Measurements from ENCODE around the gene MPHOSPH6. TPM values are rescaled to one million over a fixed set of nuclear protein-coding genes. Genes with fewer than 3 reads are reported as not detected.

The MPHOSPH6 gene
- total RNA-seq, 1 donor from 2014 or later, result 24.3 TPM

DNA sequence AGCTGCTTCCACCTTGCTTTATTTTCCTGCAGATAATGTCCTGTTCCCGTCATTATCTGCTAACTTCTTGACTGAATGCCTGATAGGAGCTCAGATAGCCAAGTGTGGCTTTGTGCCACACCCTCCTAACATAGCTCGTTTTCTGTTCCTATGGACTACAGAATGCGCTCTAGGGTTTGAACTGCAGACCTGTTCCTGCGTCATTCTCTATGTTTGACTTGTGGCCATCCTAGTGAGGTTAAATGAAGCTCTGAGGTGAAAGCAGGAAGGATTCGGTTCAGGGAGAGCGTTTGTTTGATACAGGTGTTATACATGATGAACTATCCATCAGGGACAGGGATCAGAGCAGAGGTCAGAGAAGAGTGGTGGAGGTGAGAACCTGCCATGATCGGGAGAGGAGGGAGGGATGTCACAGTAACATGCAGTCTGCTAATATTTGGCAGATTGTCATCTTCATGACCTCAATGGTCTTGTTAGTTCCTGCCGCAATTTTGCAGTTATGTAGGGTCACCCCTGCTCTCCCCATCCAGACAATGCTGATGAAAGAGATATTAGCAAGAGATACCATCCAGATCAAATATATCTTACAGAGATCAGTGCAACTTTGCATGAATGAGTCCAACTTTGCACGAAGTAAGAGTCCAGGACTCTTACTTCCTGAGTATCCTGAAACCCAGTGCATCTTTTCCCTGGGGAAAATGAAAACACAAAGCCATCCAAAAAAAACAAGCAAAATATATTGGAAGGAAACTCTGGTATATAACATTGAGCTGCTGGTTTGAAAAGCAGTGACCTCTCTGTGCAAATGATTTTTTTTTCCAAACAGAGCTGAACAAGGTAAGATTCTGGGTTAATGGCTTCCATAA is 32.8 kb downstream of the MPHOSPH6 start:
- Histone ChIP-seq H3K4me3 (no peak overlapping the region), H3K9me3 (no peaks in the 10 kb centered on the region), H3K27ac (no peak overlapping the region), H3K27me3 (ENCODE audit: low read depth) (no peaks in the 10 kb centered on the region), H3K4me1 (no peaks in the 10 kb centered on the region), H3K36me3 (no peaks in the 10 kb centered on the region)
- intact Hi-C loops (cut with DNase I), result no loop called here
- DNase-seq (no peak), ATAC-seq (no peak)
- TF ChIP-seq, protein P1, sequence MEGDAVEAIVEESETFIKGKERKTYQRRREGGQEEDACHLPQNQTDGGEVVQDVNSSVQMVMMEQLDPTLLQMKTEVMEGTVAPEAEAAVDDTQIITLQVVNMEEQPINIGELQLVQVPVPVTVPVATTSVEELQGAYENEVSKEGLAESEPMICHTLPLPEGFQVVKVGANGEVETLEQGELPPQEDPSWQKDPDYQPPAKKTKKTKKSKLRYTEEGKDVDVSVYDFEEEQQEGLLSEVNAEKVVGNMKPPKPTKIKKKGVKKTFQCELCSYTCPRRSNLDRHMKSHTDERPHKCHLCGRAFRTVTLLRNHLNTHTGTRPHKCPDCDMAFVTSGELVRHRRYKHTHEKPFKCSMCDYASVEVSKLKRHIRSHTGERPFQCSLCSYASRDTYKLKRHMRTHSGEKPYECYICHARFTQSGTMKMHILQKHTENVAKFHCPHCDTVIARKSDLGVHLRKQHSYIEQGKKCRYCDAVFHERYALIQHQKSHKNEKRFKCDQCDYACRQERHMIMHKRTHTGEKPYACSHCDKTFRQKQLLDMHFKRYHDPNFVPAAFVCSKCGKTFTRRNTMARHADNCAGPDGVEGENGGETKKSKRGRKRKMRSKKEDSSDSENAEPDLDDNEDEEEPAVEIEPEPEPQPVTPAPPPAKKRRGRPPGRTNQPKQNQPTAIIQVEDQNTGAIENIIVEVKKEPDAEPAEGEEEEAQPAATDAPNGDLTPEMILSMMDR (IDR thresholded peaks at IDR 0.05), result no peak

DNA sequence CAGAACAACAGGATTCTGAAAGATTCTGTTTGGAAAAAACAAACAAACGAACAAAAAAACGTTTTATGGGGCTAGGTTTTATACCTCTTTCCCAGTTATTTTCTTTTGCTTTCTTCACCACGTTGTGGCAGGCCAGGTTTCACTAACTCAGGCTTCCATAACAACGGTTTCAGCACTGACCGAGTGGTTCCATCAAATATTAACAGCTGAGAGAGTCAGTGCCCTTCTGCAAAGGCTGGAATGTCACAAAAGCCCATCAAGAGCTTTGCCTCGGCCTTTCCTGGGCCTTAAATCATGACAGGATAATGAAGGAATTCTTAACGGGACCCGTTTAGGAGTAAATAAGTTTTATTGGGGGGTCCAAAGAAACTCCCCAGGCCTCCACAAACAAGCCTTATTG is 34.2 kb downstream of the MPHOSPH6 start:
- no peak overlapping the region for H3K4me3 ChIP-seq
- no peak overlapping the region for H3K27ac ChIP-seq
- DNase-seq, result no peak
- H3K36me3 ChIP-seq, result no peaks in the 10 kb centered on the region
- H3K9me3 ChIP-seq, result no peaks in the 10 kb centered on the region
- intact Hi-C loops (cut with DNase I), result no loop called here
- H3K4me1 ChIP-seq, result no peaks in the 10 kb centered on the region
- TF ChIP-seq, protein P1 (IDR thresholded peaks at IDR 0.05), result no peak
- no peak for ATAC-seq
- no peaks in the 10 kb centered on the region for H3K27me3 ChIP-seq (ENCODE audit: low read depth)

DNA sequence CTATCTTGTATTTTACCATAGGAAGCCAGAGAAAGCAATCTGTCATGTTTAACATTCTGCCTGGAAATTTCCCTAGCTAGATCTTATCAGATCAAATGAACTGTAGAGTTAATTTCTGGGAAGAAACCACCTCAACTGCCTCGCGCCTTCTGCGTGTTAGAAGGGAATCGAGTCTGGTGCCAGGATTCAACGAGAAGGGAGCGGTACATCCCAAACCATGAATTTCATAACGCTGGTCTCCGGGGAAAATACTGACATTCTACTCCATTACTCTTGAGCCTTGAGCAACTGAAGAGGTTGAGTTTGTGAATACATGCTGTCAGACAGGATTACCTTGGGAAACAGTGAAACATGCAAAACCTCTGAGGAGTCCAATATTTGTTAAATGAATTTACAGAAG is 35.2 kb downstream of the MPHOSPH6 start:
- Histone ChIP-seq H3K36me3 (no peaks in the 10 kb centered on the region), H3K4me1 (no peaks in the 10 kb centered on the region), H3K27ac (no peak overlapping the region), H3K4me3 (no peak overlapping the region), H3K9me3 (no peaks in the 10 kb centered on the region), H3K27me3 (ENCODE audit: low read depth) (no peaks in the 10 kb centered on the region)
- no peak for DNase-seq
- intact Hi-C loops (cut with DNase I), result no loop called here
- ATAC-seq, result no peak
- TF ChIP-seq, protein P1 (IDR thresholded peaks at IDR 0.05), result no peak

DNA sequence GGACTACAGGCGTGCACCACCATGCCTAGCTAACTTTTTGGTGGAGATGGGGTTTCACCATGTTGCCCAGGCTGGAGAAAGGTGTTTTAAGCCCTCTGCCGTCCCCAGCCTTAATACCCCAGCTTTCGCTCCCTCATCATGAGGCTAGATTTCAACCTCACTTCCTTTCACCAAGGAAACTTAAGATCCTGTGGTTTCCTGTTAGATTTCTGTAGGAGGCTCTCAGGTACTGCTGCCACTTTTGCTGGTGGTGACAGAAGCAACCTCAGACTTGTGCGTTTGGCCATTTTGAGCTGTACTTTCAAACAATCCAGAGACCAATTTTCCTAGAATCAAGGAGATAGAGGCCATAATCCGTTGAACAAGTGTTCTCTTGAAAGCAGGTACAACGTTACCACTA is 36.2 kb downstream of the MPHOSPH6 start:
- no peaks in the 10 kb centered on the region for H3K36me3 ChIP-seq
- ATAC-seq, result no peak
- H3K9me3 ChIP-seq, result no peaks in the 10 kb centered on the region
- TF ChIP-seq, protein P1 (IDR thresholded peaks at IDR 0.05), result no peak
- no peak overlapping the region for H3K27ac ChIP-seq
- intact Hi-C loops (cut with DNase I), result no loop called here
- no peak for DNase-seq
- H3K4me1 ChIP-seq, result no peaks in the 10 kb centered on the region
- H3K27me3 ChIP-seq (ENCODE audit: low read depth), result no peaks in the 10 kb centered on the region
- H3K4me3 ChIP-seq, result no peak overlapping the region

DNA sequence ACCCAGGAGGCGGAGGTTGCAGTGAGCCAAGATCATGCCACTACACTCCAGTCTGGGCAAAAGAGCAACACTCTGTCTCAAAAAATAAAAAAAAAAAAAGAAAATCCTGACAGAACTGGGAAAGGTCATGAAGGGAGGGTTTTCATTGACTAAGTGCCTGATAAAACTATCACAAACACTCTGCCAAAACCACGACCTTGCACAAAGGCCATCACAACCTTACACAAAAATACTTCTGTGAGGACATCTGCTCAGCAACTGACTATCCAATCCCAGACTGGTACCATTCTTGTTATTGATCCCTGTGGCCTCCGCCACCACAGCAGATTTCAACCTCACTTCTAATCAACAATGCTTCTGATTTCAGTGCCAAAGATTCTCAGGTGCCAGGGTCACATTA is 40.1 kb downstream of the MPHOSPH6 start:
- TF ChIP-seq, protein P1 (IDR thresholded peaks at IDR 0.05), result no peak
- DNase-seq (no peak), ATAC-seq (no peak)
- no peak overlapping the region for H3K4me3 ChIP-seq
- H3K27me3 ChIP-seq (ENCODE audit: low read depth), result no peaks in the 10 kb centered on the region
- no peaks in the 10 kb centered on the region for H3K9me3 ChIP-seq
- H3K4me1 ChIP-seq, result no peaks in the 10 kb centered on the region
- intact Hi-C loops (cut with DNase I), result no loop called here
- no peaks in the 10 kb centered on the region for H3K36me3 ChIP-seq
- H3K27ac ChIP-seq, result no peak overlapping the region
